NB4 (cell line): ENCODE measurements around the gene AGAP1.

Experiments used
- CTCF ChIP-seq: IDR thresholded peaks from one replicate; pipeline ENCODE4 v1.5.1; 2012; ENCODE audit warnings: low read depth, low read length
- MAX ChIP-seq: IDR thresholded peaks from 2 replicates; pipeline ENCODE4 v1.6.1; 2011; ENCODE audit warnings: low read depth, low read length
- MYC ChIP-seq: IDR thresholded peaks from 2 replicates; pipeline ENCODE4 v1.6.1; 2011; ENCODE audit warnings: low read depth, low read length
- POLR2A ChIP-seq: IDR thresholded peaks from 2 replicates; pipeline ENCODE4 v1.6.1; 2011; ENCODE audit warnings: mild to moderate bottlenecking; ENCODE audit not compliant: insufficient read length; ENCODE audit errors: extremely low read depth

- TF ChIP-seq CTCF, result no peak
- no peak for TF ChIP-seq POLR2A
- TF ChIP-seq MYC, result no peak
- no peak for TF ChIP-seq MAX
These were observed 229.5 kb downstream of the AGAP1 start for GRCh38 chr2:235723371-235723770.
